ENCODE results near the gene PTPRC. TPM values are rescaled to one million over a fixed set of nuclear protein-coding genes. Genes with fewer than 3 reads are reported as not detected.

The PTPRC gene
- total RNA-seq, 3 donors from 2014 or later (not counting 1 experiment from before 2014, with no cell fraction given): 1,142 to 1,334 (median 1,200) TPM

DNA sequence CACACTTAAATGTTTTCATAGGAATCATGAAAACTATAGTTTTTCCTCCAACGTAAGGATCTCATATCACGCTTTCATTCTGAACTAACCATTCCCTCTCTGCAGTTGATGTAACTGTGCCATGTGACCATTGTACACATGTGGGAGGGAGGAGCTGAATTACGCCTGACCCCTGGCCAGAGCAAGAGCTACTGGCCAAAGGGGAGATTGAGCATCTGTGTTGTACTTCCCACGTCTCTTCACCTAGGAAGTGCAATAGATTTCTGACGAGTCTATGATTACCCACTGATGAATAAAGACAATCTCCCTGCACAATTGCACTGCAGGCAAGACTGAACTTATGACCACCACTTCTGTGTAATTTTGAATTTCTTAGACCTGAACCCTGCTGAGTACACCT lies 24.0 kb downstream of the PTPRC start:
- intact Hi-C loops (cut with micrococcal nuclease): loop anchor here (10.0 kb wide), 1 partner anchor 272 kb away; no protein-coding TSS in a partner anchor
- no peaks in the 10 kb centered on the region for H3K9me3 Mint-ChIP-seq
- no peak for DNase-seq
- peaks cover 25% of the 10 kb centered on the region for H3K36me3 Mint-ChIP-seq
- H3K9me3 ChIP-seq (ENCODE audit: control insufficient read depth, insufficient read depth, low read length): no peaks in the 10 kb centered on the region
- peaks cover 30% of the 10 kb centered on the region for H3K4me1 ChIP-seq (ENCODE audit: control insufficient read depth, insufficient read depth, low read length)
- peak overlapping the region; percentile 88 to 90 for H3K27ac Mint-ChIP-seq
- peaks cover 48% of the 10 kb centered on the region for H3K36me3 ChIP-seq (ENCODE audit: control insufficient read depth, insufficient read depth, low read length)
- no peak for ATAC-seq
- no peaks in the 10 kb centered on the region for H3K27me3 Mint-ChIP-seq (ENCODE audit: low read depth in 2 of 2)
- no peak overlapping the region for H3K4me3 ChIP-seq (ENCODE audit: low read length)
- TF ChIP-seq, protein P1, sequence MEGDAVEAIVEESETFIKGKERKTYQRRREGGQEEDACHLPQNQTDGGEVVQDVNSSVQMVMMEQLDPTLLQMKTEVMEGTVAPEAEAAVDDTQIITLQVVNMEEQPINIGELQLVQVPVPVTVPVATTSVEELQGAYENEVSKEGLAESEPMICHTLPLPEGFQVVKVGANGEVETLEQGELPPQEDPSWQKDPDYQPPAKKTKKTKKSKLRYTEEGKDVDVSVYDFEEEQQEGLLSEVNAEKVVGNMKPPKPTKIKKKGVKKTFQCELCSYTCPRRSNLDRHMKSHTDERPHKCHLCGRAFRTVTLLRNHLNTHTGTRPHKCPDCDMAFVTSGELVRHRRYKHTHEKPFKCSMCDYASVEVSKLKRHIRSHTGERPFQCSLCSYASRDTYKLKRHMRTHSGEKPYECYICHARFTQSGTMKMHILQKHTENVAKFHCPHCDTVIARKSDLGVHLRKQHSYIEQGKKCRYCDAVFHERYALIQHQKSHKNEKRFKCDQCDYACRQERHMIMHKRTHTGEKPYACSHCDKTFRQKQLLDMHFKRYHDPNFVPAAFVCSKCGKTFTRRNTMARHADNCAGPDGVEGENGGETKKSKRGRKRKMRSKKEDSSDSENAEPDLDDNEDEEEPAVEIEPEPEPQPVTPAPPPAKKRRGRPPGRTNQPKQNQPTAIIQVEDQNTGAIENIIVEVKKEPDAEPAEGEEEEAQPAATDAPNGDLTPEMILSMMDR (IDR thresholded peaks at IDR 0.05): no peak
- peak overlapping the region; percentile 53 for H3K27ac ChIP-seq (ENCODE audit: low read length)
- H3K4me3 Mint-ChIP-seq: peak overlapping the region; percentile 77
- H3K4me1 Mint-ChIP-seq: peaks cover 80 to 83% of the 10 kb centered on the region in 2 donors
- 29% methylated on average over 5 of the region's 5 CpGs for WGBS (ENCODE audit: insufficient coverage)
- H3K27me3 ChIP-seq (ENCODE audit: control insufficient read depth, insufficient read depth, low read length): no peaks in the 10 kb centered on the region

DNA sequence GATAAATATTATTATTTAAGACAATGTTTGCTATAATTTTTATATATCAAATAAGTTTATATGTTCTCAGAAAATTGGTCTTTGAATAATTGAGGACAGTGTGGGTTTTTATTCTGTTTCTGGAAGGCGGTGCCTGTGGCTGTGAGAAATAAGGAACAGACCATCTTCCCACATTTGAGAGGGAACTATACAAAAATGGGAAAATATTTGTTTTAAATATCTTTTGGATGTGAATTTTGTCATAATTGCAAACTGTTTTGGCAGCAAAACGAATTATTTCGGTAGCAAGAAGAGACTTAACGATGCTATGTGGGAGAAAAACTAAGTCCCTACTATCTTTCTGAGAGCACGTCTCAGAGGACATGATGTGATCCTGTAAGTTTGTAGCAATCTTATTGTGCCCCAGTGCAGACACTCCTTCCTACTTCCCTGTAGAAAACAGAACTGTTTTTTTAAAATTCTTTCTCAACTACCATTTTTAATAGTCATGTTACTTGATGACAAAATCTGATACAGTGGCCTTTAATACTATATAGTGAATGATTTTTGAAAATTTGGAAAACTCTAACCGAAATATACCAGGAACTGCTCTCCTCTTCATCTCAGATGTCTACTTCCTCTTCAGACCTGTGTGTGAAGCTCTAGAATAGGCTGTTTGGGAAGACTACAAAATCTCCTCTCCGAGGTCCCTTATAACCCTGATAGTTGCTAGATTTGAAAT lies 25.4 kb downstream of the PTPRC start:
- peak in 1 of 3 donors; percentile 47 for ATAC-seq
- H3K27me3 ChIP-seq (ENCODE audit: control insufficient read depth, insufficient read depth, low read length): no peaks in the 10 kb centered on the region
- no peak overlapping the region for H3K4me3 ChIP-seq (ENCODE audit: low read length)
- intact Hi-C loops (cut with micrococcal nuclease): loop anchor here (10.0 kb wide), 1 partner anchor 271 kb away; no protein-coding TSS in a partner anchor
- Mint-ChIP-seq H3K36me3 (peaks cover 33% of the 10 kb centered on the region), H3K4me1 (peaks cover 80 to 83% of the 10 kb centered on the region in 2 donors), H3K4me3 (peak overlapping the region; percentile 71), H3K27me3 (ENCODE audit: low read depth in 2 of 2) (no peaks in the 10 kb centered on the region), H3K9me3 (peaks cover 3 to 4% of the 10 kb centered on the region in 2 donors), H3K27ac (peak overlapping the region; percentile 88 to 90)
- peaks cover 45% of the 10 kb centered on the region for H3K36me3 ChIP-seq (ENCODE audit: control insufficient read depth, insufficient read depth, low read length)
- peak in 1 of 2 donors; percentile 62 for DNase-seq
- H3K27ac ChIP-seq (ENCODE audit: low read length): peak overlapping the region; percentile 79
- TF ChIP-seq, protein P1 (IDR thresholded peaks at IDR 0.05): no peak
- H3K4me1 ChIP-seq (ENCODE audit: control insufficient read depth, insufficient read depth, low read length): peaks cover 34% of the 10 kb centered on the region
- no peaks in the 10 kb centered on the region for H3K9me3 ChIP-seq (ENCODE audit: control insufficient read depth, insufficient read depth, low read length)
- 22% methylated on average over 5 of the region's 7 CpGs for WGBS (ENCODE audit: insufficient coverage)

DNA sequence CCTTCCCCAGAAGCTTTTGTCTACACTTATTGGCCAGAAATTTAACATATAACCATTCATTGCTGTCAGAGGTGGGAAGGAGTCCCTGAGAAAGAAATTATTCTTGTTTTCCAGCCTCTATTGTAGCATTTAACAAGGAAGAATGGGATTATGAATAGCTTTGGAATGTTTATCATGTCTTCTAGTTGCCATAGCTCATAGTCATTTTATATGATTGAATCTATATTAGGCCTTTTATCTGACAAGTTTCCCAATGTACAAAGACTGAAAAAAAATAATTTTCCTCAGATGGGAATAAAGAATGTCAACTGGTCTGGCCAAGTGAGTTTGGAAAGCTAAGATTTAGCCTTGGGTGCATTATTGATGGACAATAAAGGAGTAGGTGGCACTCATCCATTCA lies 28.3 kb downstream of the PTPRC start:
- no peak for ATAC-seq
- H3K9me3 ChIP-seq (ENCODE audit: control insufficient read depth, insufficient read depth, low read length): no peaks in the 10 kb centered on the region
- H3K27ac Mint-ChIP-seq: peak overlapping the region; percentile 88 to 90

More for the DNA sequence above, 28.3 kb downstream of the PTPRC start:
- Histone ChIP-seq H3K27ac (ENCODE audit: low read length) (peak overlapping the region; percentile 86), H3K4me1 (ENCODE audit: control insufficient read depth, insufficient read depth, low read length) (peaks cover 35% of the 10 kb centered on the region), H3K4me3 (ENCODE audit: low read length) (no peak overlapping the region), H3K36me3 (ENCODE audit: control insufficient read depth, insufficient read depth, low read length) (peaks cover 64% of the 10 kb centered on the region), H3K27me3 (ENCODE audit: control insufficient read depth, insufficient read depth, low read length) (no peaks in the 10 kb centered on the region)
- TF ChIP-seq, protein P1 (IDR thresholded peaks at IDR 0.05): no peak
- Mint-ChIP-seq H3K27me3 (ENCODE audit: low read depth in 2 of 2) (no peaks in the 10 kb centered on the region), H3K4me1 (peaks cover 83 to 84% of the 10 kb centered on the region in 2 donors), H3K9me3 (peaks cover 3 to 4% of the 10 kb centered on the region in 2 donors), H3K4me3 (peak overlapping the region; percentile 70), H3K36me3 (peaks cover 33% of the 10 kb centered on the region)
- DNase-seq: no peak
- intact Hi-C loops (cut with micrococcal nuclease): loop anchor here (5.0 to 10.0 kb wide), 2 partner anchors 145 to 268 kb away; no protein-coding TSS in a partner anchor

All from natural killer cell (primary cell).